ENCODE results near the gene TTLL3.
A peak's percentile ranks its signal among the peaks of the same experiment; 100 is the strongest.
"Not testable (repeated sequence)": the region's sequence is repeated elsewhere in the genome, so short reads cannot be mapped to it uniquely, and the experiment has no call there.

The TTLL3 gene

GRCh38 chr3:9837701-9838582 is 27.9 kb downstream of the TTLL3 start:
- DNase-seq, result no peak

- no peak for DNase-seq
Observed at GRCh38 chr3:9838856-9839255, 28.8 kb downstream of the TTLL3 start.

GRCh38 chr3:9841015-9841414 is 31.0 kb downstream of the TTLL3 start:
- DNase-seq, result no peak

GRCh38 chr3:9843715-9844438 is 33.8 kb downstream of the TTLL3 start, which contains the start of gene RPUSD3:
TSS of gene RPUSD3 (minus strand) at chr3:9844008. CDS start at chr3:9843990, 18 bp downstream.
- DNase-seq, result peak; percentile 68 to 99 (median 95)

- DNase-seq, result no peak
Observed at GRCh38 chr3:9846231-9846630, 36.2 kb downstream of the TTLL3 start.

- DNase-seq, result no peak
Observed at GRCh38 chr3:9846931-9847488, 36.9 kb downstream of the TTLL3 start.

- not testable (repeated sequence) for DNase-seq
Observed at GRCh38 chr3:9847870-9848269, 37.8 kb downstream of the TTLL3 start.

GRCh38 chr3:9848860-9849259 is 38.8 kb downstream of the TTLL3 start:
- DNase-seq, result peak in 1 of 56 donors; percentile 28

GRCh38 chr3:9851383-9851782 is 41.3 kb downstream of the TTLL3 start:
- DNase-seq, result peak in 12 of 56 donors; percentile 6 to 34 (median 18)

GRCh38 chr3:9851926-9852325 is 41.9 kb downstream of the TTLL3 start:
- DNase-seq, result peak in 1 of 56 donors; percentile 42

GRCh38 chr3:9852528-9852927 is 42.5 kb downstream of the TTLL3 start:
- DNase-seq, result no peak

GRCh38 chr3:9854291-9854940 is 44.4 kb downstream of the TTLL3 start:
- DNase-seq, result not testable (repeated sequence)

- no peak for DNase-seq
Observed at GRCh38 chr3:9855594-9855993, 45.5 kb downstream of the TTLL3 start.

- DNase-seq, result no peak
Observed at GRCh38 chr3:9859530-9860025, 49.5 kb downstream of the TTLL3 start.

- no peak for DNase-seq
Observed at GRCh38 chr3:9861201-9861600, 51.1 kb downstream of the TTLL3 start.

GRCh38 chr3:9861626-9862130 is 51.6 kb downstream of the TTLL3 start:
- no peak for DNase-seq

GRCh38 chr3:9862391-9863057 is 52.5 kb downstream of the TTLL3 start:
- DNase-seq, result peak in 1 of 56 donors; percentile 27

GRCh38 chr3:9863058-9863772 is 53.2 kb downstream of the TTLL3 start:
- no peak for DNase-seq

GRCh38 chr3:9864200-9864927 is 54.3 kb downstream of the TTLL3 start:
- DNase-seq, result peak in 49 of 56 donors; percentile 10 to 84 (median 55)
